Measurements from ENCODE around the gene GARIN5B.

GARIN5B gene

DNA sequence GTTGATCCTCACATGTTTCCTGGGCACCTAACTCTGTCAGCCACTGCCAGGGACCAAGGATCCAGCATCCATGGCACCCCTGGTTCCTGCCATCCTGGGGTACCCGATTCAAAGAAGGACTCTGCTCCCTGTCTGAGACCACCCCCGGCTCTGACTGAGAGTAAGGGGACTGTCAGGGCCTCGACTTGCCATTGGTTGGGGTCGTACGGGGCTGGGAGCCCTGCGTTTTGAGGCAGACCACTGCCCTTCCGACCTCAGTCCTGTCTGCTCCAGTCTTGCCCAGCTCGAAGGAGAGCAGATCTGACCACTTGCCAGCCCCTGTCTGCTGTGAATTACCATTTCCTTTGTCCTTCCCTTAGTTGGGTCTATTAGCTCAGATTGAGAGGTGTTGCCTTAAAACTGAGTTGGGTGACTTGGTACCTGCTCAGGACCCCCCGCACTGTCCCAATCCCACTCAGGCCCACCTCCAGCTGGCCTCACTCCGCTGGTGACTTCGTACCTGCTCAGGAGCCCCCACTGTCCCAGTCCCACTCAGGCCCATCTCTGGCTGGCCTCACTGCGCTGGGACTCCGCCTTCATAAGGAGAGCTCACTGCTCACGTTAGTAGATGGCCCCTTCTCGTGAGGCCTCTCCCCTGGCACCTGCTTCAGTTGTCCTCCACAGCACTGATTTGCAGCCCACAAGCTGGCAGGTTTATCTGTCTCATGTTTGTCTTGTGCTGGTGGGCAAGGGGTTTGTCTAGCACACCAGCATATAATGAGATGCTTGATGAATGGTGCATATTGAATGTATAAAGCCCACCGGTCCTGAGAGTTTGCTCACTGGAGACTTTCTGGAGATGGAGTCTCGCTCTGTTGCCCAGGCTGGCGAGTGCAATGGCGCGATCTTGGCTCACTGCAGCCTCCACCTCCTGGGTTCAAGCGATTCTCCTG, 26.6 kb upstream of the GARIN5B start:
- no peak for DNase-seq (ENCODE audit: low read depth)

DNA sequence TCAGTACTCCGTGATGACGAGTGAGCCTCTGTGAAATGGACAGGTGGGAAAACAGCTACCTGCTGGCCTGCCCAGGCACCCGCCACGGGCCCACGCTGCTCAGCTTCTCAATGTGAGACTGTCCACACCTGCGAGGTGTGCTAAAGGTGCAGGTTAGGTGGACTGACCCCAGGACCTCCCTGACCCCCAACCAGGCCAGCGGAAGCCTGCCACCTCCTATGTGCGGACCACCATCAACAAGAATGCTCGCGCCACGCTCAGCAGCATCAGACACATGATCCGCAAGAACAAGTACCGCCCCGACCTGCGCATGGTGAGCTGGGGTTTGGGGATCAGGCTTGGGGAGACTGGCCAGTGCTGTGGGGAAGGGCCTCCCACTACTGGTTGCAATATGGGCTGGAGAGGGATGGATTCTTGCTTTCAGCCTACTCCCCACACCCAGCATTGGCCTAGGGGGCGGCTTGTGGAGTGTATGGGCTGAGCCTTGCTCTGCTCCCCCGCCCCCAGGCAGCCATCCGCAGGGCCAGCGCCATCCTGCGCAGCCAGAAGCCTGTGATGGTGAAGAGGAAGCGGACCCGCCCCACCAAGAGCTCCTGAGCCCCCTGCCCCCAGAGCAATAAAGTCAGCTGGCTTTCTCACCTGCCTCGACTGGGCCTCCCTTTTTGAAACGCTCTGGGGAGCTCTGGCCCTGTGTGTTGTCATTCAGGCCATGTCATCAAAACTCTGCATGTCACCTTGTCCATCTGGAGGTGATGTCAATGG, 24.9 kb upstream of the GARIN5B start:
- no peak for DNase-seq (ENCODE audit: low read depth)

DNA sequence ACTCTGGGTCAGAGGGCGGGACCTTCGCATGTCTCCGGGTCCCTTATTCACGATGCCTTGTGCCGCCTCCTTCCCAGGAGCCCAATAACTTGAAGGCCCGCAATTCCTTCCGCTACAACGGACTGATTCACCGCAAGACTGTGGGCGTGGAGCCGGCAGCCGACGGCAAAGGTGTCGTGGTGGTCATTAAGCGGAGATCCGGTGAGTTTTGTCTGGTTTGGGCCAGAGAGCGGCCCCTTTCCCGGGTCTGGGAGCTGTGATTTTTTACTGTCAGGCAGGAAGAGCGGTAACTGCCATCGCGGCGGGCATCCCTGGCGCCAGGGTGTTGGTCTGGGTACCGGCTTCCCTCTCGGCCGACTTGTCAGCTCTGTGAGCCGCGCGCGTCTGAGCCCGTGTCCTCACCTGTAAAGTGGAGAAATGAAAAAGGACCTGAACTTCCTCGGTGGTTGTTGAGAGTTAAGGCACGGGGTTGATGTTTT, 23.5 kb upstream of the GARIN5B start:
- no peak for DNase-seq (ENCODE audit: low read depth)

DNA sequence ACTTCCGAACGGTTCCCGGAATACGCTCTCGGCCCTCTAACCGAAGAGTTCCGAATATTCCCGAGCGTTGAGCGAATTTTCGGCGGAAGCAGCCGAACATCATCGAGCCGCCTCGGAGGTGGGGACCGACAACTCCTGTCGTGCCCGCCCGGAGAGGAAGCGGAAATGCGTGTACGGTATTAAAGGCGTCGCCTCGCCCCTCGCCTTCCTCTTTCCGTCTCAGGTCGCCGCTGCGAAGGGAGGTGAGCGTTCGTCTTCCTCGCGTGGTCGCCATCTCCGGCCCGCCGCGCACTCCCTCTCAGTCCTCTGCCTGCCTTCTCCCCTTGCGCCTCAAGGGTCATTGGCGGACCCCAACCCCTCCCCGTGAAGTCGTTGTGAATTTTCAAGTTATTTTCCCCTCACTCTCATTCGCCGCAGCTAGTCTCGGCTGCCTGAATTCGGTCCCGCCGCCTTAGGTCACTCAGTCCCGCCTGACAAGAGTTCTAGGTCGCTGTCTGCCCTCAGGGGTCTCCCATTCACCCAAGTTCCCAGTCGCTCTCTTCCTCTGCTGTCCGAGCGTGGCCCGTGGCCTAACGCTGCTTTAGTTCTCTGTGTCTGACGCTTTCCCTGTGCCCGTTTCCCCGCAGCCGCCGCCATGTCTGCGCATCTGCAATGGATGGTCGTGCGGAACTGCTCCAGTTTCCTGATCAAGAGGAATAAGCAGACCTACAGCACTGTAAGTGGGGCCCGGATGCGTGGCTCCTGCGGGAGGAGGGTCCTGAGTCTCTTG, 22.8 kb upstream of the GARIN5B start, which contains the start of gene RPL28:
RPL28 (plus strand) TSS at position 209 of the 769 bp plus-strand sequence; CDS start at position 635, 426 bp downstream.
- peak; percentile 97 for DNase-seq (ENCODE audit: low read depth)

DNA sequence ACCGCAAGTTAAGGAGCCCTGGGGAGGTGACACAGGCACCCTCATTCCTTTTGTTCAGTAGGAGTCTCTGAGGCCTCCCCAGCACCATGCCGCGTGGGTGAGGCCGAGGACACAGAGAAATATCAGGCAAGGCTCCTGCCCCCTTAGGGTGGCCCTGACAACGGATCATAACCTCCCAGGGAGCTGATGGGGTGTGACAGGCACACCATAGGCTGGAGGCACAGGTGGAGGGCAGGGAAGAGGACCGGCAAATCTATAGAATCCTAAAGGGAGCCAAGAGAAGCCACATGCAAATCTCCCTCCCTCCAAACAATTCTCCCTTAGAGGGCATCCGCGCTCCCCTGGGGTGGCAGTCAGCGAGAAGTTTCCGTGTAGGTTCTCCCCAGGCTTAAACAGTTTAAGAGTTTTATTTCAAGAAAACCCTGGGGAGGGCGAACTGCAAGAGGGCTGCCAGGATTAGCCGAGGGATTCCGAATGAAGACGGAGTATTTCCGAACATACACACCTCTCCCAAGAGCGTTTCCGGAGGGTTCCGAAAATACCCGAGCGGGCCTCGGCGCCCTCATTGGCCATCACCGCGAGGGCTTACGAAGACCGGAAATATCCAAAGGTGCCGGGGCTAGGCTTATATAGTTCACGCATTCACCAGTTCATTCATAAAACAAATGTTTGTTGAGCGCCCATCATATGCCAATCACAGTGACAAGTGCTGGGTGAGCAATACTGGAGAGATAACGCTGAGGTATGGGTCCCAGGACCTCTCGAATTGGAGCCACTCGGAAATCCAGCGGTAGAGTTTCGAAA, 22.1 kb upstream of the GARIN5B start:
- peak; percentile 92 for DNase-seq (ENCODE audit: low read depth)

DNA sequence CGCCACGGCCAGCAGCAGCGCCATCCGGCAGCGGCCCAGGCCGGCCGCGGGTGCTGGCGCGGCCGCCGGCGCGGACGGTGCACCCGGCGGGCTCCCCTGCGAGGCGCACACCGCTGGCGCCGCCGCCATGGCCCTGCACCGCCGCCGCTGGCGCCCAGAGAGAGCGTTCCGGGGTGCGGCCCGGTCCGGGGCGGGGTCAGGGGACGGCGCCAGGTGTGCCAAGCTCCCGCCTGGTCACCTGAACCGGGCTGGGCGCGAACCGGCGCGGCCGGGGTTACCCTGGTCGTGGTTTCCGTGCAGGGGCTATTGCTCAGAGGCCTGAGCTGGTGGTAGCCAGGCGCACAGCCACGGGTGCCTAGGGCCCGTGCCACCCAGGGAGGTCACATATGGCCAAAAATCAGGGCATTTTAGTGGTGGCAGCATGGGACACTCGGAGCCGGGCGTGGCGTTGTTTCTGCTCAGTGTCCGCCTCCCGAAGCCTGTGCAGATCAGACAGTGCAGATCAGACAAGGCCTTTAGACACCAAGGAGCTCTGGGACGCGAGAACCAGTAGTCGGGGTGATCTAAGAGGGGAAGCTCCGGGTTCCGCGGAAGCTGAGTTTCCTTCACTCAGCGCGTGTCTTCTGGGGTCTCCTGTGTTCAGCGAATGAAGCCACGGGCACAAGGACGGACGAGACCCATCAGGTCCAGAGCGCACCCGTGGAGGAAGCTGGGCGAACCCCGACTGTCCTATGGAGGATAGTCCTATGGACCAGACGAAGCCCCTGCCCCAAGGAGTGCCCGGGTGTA, 21.3 kb upstream of the GARIN5B start, which contains the start of gene TMEM238:
TMEM238 (minus strand) TSS at position 162 of the 789 bp plus-strand sequence; CDS start at position 129, 33 bp downstream.
- DNase-seq (ENCODE audit: low read depth), result no peak

DNA sequence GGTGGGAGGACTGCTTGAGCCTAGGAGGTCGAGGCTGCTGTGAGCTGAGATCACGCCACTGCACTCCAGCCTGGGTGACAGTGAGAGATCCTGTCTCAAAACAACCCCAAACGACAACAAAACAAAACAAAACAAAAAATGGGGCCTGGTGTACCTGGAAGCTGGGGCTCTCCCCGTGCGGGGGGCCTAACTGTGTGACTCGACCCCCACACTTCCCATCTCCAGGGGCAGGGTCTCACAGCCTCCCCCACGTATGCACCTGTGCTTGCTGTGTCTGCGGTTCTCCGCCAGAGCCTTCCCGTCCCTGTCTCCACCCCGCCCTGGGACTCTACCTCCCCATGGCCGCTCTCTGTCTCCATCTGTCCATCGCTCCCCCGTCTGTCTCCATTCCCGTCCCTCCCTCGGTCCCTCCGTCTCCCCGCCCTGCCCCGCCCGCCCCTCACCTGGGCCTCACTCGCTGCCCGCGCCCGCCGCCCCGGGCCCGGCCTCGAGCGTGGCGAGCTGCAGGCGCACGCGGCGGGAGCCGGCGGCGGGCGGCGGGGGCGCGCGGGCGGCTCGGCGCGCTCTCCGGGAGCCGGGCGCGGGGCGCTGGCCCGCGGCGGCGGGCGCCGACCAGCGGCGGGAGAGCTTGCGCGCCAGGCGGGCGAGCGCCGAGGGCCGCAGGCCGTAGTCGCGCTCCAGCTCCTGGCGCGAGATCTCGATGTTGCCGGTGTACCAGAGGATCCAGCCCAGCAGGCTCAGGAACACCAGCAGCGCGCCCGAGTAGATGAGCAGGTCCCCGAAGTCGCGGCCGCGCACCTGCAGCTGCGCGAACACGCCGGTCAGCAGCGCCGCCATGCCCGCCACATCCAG, 20.4 kb upstream of the GARIN5B start:
- no peak for DNase-seq (ENCODE audit: low read depth)

DNA sequence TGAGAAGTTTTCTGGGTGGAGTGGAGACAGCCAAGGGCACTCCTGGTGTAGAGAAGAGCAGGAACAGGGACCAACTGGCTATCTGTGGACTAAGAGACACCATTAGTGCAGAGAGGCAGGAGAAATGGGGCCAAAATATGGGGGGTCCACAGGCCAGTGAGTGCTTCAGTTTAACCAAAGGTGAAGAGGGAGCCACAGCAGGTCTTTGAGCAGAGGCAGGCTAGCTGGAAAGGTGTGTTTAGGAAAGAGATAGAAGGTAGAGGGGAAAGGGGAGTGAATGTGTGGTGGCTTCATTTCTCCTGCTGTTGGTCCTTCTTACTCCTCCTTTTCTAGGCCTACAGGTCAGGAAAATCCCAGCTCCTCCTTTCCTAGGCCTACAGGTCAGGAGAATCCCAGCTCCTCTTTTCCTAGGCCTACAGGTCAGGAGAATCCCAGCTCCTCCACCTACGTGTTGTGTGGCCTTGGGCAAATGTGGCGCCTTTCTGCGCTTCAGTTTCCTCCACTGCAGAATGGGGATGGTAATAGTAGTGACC, 19.5 kb upstream of the GARIN5B start:
- DNase-seq (ENCODE audit: low read depth), result no peak

DNA sequence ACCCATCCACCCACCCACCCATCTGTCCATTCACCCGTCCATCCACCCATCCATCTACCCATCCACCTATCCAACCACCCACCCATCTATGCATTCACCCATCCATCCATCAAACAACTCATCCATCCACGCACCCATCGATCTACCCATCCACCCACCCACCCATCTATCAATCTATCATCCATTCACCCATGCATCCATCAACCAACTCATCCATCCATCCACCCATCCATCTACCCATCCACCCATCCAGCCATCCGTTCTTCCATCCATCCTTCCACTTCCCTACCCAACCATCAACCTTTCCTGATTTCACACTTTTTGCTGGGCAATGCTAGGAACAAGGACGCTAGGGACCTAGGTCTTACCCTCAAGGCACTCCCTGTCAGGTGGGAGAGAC, 19.0 kb upstream of the GARIN5B start:
- DNase-seq (ENCODE audit: low read depth), result no peak

DNA sequence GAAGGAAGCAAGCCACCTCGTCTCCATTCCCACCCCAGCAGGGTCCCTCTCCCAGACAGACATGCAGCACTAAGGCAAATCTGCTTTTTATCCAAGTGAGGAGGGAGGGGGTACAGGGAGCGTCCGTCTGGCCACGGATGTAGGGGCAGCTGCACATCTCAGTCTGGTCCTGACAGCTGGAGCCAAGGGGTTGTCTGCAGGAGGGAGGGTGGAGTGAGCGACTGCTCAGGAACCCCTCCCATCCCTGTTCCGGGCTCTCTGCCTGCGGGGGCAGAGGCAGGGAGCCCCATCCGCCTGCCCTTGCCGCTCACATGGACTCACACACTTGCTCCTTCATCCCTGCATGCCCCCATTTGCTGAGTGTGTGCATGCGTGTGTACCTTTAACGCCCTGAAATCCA, 16.1 kb upstream of the GARIN5B start:
- DNase-seq (ENCODE audit: low read depth), result no peak

DNA sequence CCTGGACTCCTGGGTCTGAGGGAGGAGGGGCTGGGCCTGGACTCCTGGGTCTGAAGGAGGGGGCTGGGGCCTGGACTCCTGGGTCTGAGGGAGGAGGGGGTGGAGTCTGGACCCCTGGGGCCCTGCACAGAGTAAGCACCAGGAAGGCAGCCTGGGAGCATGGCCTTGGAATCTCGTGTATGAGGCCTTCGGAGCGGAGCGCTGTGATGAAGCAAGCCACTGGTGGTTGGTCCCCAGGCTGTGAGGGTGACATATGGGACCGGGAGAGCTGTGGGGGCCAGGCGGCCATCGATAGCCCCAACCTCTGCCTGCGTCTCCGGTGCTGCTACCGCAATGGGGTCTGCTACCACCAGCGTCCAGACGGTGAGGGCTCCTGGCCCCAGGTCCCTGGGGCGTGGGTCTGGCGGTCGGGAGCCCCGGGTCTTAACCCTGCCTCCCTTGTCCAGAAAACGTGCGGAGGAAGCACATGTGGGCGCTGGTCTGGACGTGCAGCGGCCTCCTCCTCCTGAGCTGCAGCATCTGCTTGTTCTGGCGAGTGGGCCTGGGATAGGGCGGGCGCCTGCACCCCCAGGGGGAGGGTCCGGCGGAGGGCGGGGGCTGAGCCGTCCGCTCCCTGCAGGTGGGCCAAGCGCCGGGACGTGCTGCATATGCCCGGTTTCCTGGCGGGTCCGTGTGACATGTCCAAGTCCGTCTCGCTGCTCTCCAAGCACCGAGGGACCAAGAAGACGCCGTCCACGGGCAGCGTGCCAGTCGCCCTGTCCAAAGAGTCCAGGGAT, 14.5 kb upstream of the GARIN5B start:
- no peak for DNase-seq (ENCODE audit: low read depth)

DNA sequence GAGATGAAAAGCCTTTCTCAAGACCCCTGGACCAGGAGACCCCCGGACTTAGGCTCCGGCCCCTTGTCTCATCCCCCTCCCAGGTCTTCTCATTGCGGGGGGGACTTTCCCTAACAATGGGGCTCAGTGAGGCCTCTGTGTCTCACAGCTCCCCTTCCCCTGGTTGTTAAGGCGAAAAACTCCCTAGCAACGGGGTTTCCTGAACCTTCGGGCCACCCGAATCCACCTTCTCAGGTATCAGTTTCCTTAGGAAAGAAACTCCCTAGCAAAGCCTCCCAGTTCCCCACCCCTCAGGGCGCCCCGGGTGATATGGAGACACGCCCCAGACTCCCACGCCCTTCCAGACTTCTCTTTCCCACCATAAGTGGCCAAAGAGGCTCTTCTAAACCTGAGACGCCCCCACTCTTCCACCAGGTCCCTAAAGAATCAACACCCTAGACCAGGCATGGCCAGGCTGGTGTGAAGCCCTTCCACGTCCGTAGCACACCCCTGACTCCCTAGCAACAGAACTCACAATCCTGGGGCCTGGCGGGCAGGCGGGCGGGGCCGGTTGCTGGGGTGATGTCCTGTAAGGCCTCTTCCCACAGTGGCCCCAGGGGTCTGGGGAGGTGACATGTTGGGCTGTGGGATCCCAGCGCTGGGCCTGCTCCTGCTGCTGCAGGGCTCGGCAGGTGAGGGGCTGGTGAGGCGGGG, 13.3 kb upstream of the GARIN5B start, which contains the start of gene TMEM190:
TMEM190 (plus strand) TSS at position 586 of the 693 bp plus-strand sequence; CDS start at position 614, 28 bp downstream.
- no peak for DNase-seq (ENCODE audit: low read depth)

DNA sequence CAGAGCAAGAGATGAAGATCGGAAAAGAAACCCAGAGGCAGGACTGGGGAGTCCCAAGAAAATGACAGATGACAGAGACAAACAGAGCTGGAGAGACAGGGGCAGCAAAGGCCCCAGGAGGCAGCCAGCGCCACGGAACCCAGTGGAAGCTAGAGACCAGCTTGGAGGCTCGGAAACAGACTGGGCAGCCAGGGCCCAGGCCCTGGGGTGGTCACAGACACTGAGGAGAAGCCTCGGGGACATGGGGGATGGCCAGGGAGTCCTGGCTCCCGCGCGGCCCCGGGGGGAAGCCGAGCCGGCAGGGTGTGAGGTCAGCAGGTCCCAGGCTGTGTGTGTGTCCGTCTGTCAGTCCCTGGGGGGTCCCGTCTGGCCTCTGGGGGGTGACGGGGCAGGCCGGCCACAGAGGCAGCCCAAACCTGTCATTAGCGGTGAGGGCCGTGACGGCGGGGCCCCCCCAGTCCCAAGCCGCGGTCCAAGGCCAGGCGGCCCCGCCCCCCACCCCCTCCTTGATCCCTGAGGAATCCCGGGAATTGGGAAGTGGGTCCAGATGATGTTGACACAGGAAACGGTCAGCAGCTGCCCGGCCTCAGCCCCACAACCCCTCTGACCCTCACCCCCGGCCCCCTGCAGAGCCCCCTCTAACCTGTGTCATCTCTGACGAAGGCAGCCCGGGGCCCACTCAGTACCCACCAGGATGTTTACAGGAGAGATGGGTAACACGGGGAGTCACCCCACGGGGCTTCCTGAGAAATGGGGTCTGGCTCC, 11.1 kb upstream of the GARIN5B start:
- DNase-seq (ENCODE audit: low read depth), result no peak

DNA sequence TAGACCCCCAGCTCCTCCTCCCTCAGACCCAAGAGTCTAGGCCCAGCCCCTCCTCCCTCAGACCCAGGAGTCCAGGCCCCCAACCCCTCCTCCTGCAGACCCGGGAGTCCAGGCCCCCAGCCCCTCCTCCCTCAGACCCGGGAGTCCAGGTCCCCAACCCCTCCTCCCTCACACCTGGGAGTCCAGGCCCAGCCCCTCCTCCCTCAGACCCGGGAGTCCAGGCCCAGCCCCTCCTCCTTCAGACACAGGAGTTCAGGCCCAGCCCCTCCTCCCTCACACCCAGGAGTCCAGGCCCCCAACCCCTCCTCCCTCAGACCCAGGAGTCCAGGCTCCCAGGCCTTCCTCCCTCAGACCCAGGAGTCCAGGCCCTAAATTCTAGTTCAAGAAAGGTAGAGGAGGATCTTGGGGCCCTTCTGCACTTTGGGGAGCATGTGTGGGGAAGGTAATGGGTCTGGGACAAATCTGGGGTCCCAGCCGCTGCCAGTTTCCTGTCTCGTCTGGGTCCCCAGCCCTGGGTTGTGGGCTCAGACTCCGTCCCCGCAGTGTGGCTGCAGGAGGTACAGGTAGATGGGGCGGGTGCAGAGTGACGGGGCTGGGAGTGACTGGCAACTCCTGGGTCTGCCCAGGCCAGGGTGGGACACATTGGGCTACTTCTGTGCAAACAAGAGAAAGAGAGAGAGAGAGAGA, 10.4 kb upstream of the GARIN5B start:
- DNase-seq (ENCODE audit: low read depth), result no peak

DNA sequence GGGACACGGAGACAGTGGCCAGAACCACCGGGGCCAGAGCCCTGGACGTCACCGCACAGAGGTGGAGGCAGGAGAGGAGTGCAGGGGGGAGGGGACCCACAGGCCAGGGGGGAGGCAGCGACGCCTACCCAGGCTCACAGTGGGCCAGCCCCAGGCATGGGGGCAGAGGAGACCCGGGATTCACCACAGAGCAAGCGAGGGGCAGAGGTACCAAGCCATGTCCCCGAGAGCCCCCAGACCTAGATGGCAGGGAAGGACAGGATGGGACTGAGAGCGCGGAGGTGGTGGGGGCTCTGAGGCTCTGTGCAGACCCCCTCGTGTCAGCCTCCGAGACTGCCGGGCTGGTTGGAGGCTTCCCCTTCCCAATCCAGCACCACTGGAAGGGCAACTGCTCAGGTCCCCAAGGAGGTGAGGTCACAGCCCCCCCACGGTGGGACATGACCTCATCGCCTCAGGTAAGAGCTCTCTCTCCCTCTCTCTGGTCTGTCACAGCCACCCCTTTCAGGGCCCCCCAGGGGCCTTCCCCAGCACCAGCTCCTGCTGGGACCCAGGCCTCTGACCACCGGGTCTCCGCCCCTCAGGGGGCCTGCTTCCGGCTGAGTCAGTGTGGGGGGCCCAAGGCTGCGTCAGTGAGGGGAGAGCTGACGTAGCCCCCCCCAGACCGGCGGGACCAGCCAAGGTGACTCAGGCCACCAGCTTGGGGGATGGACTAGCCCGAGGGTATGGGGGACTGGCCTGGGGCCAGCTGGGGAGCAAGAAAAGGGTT, 9.4 kb upstream of the GARIN5B start:
- no peak for DNase-seq (ENCODE audit: low read depth)

All from activated gamma-delta T cell treated with anti-CD3 and anti-CD28 coated beads, Interleukin-2, amount 50 U/mL, for 16 hours (primary cell).